Stimulated activated CD4-positive, alpha-beta T cell treated with anti-CD3 and anti-CD28 coated beads, Interleukin-2, amount 100 ng/mL, for 4 hours (primary cell): ENCODE results near the gene COPS9.

Source experiments
- DNase-seq: peaks from one replicate; pipeline ENCODE4 v3.0.0-alpha.2; 2020; ENCODE audit warnings: low read depth

COPS9 gene

GRCh38 chr2:240136013-240136670 is at the start of gene COPS9:
TSS of gene COPS9 (minus strand) at chr2:240136305. CDS start at chr2:240136284, 21 bp downstream.
- DNase-seq = peak; percentile 76

DNA sequence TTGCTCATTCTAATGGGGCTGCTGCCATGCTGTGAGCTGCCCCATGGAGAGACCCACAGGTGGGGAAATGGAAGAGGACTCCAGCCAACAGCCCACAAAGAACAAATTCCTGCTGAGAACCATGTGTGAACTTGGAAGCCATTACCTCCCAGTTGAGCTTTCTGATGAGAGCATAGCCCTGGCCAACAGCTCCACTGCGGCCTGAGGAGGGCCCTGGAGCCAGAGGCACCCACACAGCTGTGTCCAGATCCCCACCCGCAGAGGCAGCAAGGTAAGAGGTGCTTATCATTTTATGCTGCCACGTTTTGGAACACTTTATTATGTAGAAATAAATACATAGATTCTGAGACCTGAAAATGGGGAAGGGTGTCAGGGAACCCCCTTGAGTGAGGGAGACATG is 48.6 kb upstream of the COPS9 start:
- DNase-seq = no peak

- no peak for DNase-seq
These were observed 47.9 kb upstream of the COPS9 start for GRCh38 chr2:240183875-240184590.

DNA sequence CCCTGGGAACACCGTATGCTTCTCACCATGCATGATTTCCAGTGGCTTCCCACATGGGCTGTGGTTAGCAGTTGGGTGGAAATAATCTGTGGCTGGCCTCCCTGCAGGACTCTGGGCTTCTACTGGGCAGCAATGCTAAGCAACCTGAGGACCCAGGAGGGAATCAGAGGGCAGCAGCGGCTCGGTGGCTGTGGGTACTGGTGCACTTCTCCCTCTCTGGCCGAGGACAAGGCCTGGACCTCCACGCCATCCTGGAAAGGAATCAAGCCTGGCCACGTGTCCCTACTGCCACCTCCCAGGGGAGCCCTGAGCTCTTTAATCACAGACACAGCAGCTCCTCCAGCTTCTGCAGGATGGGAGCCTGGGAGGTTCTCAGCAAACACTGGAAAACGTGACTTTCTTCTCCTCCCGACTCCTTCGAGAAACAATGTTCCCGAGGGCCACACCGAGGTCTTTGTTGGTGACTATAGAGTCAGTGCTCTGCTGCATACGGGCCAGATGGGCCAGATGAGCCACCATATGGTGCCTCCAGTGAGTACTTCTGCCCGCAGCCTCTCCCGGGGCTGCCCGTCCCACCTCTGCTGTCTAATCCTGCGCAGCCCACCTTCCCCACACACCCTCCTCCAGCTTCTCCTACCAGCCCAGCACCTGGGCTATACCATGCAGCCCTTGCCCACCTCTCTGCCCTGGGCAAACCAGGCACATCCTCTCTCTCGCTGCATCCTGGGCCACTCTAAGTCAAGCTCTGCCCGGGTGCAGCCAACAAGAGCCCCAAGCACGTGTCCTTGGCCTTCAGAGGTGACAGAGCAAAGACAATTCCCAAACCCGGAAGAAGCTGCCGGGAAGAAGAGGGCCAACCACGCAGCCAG is 47.1 kb upstream of the COPS9 start:
- DNase-seq = no peak

DNA sequence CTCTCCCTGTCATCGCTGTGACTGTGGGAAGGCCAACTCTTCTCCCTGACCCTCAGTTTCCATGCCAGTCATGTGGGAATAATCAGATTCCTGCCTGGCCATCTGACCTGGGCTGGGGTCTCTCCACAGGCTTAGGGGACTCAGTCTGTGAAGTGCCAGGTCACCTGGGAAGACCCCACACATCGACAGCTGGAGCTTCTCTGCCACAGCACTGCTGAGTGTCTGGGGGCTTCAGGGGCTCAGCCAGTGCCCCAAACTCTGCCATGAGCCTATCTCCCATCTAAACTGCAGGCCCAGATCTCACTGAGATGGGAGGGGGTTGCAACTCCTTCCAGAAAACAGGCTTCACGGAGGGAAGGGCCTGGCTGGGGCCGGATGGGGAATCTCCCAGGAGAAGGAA is 46.4 kb upstream of the COPS9 start:
- no peak for DNase-seq

- DNase-seq = no peak
These were observed 45.9 kb upstream of the COPS9 start for GRCh38 chr2:240182001-240182400.

DNA sequence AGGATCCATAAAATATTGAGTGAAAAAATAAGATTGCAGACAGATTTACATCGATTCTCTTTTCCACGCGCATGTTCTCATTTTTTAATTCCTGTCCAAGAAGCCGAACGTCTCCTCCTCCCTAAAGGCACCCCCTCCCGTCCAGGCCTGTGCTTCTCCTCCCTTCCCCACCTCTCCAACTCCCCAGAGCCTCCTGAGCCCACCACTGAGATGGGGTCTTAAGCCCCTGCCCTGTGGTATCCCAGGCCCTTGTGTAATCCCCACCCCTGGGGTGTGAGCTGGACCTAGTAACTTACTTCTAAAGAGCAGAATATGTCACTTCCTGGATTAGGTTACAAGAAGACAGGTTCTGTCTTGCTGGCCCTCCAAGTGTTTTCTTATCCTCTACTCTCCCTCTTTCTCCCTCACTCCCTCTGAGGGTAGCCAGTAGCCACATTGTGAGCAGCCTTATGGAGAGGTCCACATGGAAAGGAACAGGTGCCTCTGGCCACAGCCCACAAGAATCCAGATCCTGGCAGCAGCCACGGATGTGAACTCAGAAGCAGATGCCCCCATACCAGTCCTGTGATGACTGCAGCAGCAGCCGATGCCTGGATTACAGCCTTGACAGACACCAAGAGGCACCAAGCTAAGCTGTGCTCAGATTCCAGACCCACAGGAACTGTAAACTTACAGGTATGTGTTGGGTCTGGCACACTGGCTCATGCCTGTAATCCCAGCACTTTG is 44.0 kb upstream of the COPS9 start:
- DNase-seq = no peak

- no peak for DNase-seq
These were observed 43.2 kb upstream of the COPS9 start for GRCh38 chr2:240179186-240179815.

DNA sequence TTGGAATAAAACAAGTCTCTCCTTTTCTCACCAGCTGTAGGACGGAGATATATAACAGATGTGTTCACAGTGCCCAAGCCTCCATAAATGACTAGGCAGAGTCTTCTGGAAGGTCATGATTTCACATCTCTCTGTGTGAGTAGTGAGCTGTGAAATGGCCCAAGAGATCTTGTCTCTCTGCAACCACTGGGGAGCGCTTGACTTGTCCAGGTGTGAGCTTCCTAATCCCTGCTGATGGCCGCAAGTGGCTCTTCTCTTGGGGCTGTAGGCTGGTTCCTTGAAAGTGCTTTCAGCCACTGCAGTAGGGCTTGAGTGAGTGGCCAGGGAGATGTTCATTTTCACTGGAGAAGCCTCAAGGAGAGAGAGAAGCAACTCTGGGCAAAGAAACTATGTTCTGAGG is 42.5 kb upstream of the COPS9 start:
- DNase-seq = no peak

DNA sequence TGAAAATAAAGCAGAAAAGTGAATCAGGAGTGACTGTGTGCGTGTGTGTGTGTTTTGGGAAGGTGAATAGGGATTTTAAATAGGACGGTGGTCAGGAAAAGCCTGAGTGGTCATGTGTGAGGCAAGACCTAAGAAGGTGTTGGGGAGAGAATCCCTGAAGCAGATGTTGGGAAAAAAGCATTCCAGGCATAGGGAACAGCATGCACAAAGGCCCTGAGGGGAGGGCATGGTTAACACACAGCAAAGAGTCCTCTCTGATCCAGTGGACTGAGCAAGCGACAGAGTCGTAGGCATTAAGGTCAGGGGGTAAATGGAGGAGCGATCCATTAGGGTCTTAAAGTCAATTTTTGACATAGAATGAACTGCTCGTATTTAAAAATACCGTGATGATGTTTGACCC is 38.4 kb upstream of the COPS9 start:
- DNase-seq = no peak

DNA sequence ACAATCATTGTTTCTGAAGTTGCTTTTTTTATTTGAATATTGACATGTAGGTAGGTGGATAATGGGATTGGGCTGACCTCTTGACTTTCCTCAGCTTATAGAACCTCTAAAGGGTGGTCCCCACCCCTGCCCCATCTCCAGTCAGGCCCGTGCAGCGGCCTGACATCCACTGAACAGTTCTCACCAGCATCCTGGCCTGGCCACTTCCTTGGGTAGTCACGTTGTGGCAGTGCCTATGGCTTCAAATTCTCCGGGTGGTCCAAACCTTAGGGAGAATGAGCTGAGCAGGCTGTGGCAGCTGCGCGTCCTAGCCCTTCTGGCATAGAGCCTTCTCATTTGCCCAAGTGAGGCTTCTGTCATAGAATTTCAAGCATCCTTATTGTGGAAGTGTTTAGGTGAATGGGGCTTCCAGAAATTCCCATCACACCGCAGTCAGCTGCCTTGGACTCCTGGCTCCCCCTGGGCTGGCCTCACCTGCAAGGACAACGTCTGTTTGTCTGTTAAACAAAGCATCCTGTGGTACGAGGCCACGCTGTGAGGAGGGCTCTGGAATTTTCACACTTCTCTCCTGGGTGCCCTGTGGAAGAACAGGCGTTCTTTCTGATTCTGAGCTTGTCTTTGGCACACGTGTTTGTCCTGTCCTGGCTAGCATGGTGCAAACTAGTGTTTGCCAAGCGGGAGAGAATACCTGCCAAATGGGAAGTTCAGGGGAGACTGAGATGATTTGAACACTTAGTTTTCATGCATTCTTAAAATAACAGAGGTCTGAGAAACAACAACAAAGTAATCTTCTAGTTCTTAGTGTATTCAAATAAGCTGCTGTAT is 36.2 kb upstream of the COPS9 start:
- DNase-seq = no peak

DNA sequence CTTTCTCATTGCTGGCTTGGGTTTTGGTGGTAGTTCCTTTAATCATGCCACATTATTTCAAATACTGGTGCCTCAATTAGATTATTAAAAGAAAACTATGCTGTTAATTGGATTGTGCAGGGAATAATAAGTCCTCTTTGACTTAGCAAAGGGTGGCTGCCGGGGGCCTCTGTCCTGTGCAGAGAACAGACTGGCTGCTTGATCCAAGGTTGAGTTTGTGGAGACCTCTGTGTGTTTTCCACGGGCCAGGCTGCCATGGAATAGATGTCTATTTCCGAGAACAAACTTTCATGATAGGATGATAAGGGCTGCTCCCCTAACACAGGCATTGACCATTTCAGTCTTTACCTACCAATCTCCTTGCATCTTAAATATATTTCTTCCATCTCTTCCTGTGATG is 34.8 kb upstream of the COPS9 start:
- DNase-seq = no peak

DNA sequence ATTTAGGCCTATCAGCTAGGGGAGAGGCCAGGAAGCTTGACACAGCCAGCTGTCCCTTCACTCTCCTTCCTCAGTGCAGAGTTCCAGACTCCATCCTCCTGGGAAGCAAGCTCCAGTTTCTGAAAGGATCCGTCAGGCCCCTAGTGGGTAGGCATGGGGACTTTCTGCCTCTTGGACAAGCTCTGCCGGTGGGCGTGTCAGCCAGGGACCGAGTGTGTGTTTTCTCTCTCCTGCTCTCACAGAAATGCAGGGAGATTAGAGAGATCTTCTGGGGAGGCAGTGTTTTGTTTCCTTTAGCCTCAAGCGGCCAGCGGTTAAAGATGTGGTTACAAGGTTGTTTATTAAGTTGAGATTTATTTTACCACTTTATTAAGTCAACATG is 34.2 kb upstream of the COPS9 start:
- no peak for DNase-seq

DNA sequence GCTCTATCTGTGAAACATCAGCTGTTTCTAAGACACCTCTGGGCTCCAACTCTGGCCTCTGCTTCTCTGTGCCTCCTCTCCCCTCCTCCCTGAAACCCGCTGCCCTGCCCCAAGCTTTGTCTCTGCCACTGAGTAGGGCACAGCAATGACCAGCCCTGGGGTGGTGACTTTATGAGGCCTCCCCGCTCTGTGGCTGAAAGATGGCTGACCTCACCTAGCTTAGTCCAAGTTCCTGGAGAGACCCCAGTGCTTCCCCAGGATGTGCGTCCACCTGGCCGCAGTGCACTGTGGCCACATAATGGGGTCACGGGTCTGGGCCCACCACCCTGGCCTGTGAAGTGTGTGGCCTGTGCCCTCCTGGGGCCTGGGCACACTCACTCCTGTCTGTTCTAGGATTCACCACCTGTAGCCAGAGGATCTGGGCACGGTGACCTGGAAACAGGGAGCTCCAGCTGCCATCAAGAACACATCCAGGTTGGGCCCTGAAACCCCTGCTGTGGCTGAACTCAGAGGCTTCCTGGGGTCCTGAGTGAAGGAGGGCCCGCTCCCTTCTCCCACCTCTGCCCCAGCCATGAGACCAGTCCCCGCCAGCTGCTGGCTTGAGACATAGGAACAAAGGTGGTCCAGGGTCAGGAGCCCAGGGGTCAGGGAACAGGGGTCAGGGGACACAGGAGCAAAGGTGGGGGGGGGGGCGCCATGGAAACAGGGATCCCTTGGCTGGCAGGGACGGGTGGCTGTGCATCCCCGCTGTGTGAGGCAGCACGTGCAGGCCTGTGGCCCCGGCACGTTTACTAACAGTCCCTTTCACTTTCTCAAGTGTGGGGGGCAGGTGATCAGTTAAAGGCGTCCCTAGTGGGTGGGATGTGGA is 33.6 kb upstream of the COPS9 start:
- no peak for DNase-seq

DNA sequence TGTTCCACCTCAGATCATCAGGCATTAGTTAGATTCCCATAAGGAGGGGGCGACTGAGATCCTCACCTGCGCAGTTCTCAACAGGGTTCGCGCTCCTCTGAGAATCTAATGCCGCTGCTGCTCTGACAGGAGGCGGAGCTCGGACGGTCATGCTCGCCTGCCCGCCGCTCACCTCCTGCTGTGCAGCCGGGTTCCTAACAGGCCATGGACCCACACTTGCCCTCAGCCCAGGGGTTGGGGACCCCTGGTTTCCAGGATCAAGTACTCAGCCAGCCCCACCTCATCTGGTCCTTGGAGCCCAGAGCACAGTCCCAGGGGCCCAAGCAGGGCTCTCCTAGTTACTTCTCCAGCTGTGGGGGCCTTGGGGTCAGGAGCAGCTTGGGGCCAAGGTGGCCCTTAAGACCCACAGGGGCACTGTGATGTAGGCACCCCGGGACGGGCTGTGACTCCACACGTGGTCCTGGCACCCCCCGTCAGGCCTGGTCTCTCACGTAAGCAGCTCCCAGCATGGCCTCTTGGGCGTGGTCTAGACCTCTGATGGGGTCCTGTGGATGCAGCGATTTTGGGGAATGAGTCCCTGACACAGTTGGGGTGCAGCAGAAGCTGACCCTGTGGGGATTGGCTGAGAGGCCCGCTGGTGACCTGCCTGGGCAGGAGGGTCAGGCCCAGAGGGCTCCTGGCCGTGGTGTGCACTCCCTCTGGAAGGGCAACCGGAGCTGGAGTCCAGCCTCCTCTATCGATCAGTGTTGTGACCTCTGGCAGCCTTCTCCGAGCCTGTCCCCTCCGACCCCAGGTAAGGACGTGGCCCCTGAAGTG is 32.6 kb upstream of the COPS9 start:
- DNase-seq = no peak

DNA sequence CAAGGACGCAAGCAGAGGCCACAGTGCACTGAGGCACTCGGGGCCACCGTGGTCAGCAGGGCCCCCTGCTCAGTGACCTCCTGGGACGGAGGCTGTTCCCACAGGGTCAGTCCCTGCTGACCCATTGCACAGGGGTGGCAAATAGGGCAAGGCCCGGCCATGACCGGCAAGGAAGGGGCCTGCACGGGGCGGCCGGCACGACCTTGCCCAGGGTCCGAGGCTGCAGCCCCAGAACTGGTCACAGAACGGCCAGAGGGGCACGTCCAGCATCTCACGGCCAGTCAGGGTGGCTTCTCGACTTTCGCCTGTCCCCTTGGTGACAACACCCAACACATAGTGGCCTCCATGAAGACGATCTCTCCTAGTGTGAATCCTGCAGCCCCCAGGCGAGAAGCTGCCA is 31.9 kb upstream of the COPS9 start:
- no peak for DNase-seq

DNA sequence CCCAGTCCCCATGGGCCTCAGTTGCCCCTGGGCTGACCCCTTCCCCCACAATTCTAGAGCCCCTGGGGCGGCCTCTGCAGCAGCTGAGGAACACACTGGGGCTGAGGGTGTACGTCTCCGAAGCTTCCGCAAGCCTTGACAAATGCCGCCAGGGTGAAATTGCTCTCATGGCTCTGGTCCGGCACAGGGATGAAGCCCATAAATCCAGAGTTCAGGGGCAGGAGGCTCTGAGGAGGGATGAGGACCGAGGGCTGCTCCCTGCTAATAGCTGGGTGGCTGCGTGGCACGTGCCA is 31.4 kb upstream of the COPS9 start:
- DNase-seq = no peak

DNA sequence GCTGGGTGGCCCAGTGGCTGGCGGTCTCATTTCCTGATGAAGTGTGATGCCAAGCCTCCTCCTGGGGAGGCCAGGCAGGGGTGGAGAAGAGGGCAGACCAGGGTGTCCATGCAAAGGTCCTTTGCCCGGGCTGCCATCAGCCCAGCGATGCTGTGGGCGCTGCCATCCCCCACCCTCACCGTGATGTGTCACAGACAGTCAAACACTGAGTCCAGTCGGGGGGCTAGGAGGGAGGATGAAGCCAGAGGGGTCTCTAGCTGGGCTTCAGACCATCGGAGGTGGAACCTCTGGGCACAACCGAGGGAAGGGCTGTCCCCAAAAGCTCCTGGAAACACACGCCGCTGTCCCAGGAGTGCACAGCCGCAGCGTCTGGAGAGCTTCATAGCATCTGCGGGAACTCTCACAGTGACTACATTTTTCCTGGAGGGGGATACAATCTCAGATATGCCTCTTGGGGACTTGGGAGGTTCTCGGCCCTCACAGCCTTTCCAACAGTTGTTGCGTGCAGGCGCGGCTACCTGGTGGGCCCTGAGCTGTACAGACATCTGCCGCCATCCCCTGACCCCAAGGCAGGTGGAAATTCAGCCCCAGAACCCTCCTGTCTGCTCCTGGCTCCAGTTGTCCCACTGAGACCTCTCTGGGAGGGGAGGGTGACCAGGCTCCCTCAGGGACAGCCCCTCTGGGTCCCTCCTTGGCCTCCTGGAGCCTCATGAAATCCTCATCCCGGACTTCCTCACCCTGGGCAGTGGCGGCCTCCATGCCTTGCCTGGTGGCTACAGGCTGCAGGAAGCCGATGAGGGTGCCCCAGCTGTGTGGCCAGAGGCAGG is 30.9 kb upstream of the COPS9 start:
- DNase-seq = no peak
